Activated T-cell treated with anti-CD3 and anti-CD28 coated beads, Interleukin-2, amount 50 U/mL, for 72 hours (primary cell): ENCODE measurements around the gene SMYD4. TPM values are rescaled to one million over a fixed set of nuclear protein-coding genes. Genes with fewer than 3 reads are reported as not detected.

ENCODE experiments used
- ATAC-seq, 2 donors: fragments of 150-1000 bp; cut with Tn5 transposase; replicated peaks in 1 of 2; 2 replicates each; pipeline ENCODE4 v1.10.0; 2021; ENCODE audit warnings: moderate library complexity in 2 of 2, mild to moderate bottlenecking in 1 of 2
- DNase-seq, 2 donors: peaks; one replicate each; pipeline ENCODE4 v3.0.0; 2021 to 2022; ENCODE audit warnings: mixed read lengths in 1 of 2
- H3K27ac Mint-ChIP-seq: one replicate; pipeline ENCODE4 v1.8.0; 2022; ENCODE audit warnings: mild to moderate bottlenecking, moderate library complexity, mixed read lengths
- H3K27me3 Mint-ChIP-seq: one replicate; pipeline ENCODE4 v1.8.0; 2022; ENCODE audit warnings: low read depth, mixed read lengths
- H3K36me3 Mint-ChIP-seq, 2 donors: one replicate each; pipeline ENCODE4 v1.8.0; 2022; ENCODE audit warnings: mixed read lengths in 2 of 2, mild to moderate bottlenecking in 1 of 2; ENCODE audit not compliant: insufficient read depth in 2 of 2
- H3K4me1 Mint-ChIP-seq: one replicate; pipeline ENCODE4 v1.8.0; 2022; ENCODE audit warnings: low read depth, mixed read lengths
- H3K4me3 Mint-ChIP-seq, 2 donors: one replicate each; pipeline ENCODE4 v1.8.0; 2022; ENCODE audit warnings: mild to moderate bottlenecking in 2 of 2, mixed read lengths in 2 of 2, moderate library complexity in 2 of 2
- H3K9me3 Mint-ChIP-seq, 2 donors: one replicate each; pipeline ENCODE4 v1.8.0; 2022; ENCODE audit warnings: mixed read lengths in 2 of 2
- total RNA-seq, 2 donors: library from RNA; stranded (reverse); gene quantifications; one replicate each; pipeline ENCODE4 v1.2.3, GENCODE V29; 2022

SMYD4 gene
- 10 to 100 TPM; 23.0 to 30.6 TPM for total RNA-seq

DNA sequence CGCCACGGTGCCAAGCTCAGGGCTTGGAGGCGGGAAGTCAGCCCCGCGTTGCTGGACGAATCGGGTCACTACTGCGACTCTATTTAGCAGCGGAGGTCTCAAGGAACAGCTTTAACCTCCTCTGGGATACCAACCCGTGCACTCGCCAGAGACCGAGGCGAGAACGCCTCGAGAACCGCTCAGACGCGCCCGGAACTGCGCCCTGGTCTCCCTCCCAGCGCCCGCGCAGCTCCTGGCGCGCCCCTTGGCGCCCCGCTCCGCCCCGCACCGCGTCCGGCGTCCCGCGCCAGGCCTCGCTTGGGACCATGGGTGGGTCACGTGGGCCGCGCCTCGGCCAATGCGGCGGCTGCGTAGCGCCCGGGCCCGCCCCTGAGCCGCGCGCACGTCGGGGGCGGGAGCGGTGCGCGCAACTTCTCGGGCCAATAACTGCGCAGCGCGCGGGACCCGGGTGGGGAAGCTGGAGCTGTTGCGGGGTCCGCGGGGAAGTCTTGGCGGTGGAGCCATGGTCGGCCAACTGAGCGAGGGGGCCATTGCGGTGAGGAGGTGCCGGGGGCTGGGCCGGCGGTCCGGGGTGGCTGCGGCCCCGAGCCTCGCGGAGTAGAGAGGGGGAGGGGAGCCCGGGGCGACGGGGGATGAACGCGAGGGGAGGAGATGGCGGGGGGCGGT, at the start of gene SMYD4, which contains the start of gene RPA1:
Gene SMYD4, minus strand, starts transcription at position 311 of the 666 bp plus-strand sequence. CDS start 1,908 bp downstream, outside the sequence.
Gene RPA1, plus strand, starts transcription at position 414 of the 666 bp plus-strand sequence. Its CDS starts 89 bp downstream, at position 503.
- no peaks in the 10 kb centered on the region for H3K9me3 Mint-ChIP-seq
- H3K27ac Mint-ChIP-seq, result peak within 1 kb of the TSS; percentile 97
- H3K4me3 Mint-ChIP-seq, result peak within 1 kb of the TSS; percentile 91 to 97
- DNase-seq (peak; percentile 94 to 95), ATAC-seq (peak; percentile 98 to 99)
- peaks cover 80% of the 10 kb centered on the region for H3K4me1 Mint-ChIP-seq
- H3K36me3 Mint-ChIP-seq, result peaks cover 13 to 31% of the 10 kb centered on the region in 2 donors
- H3K27me3 Mint-ChIP-seq, result no peaks in the 10 kb centered on the region

DNA sequence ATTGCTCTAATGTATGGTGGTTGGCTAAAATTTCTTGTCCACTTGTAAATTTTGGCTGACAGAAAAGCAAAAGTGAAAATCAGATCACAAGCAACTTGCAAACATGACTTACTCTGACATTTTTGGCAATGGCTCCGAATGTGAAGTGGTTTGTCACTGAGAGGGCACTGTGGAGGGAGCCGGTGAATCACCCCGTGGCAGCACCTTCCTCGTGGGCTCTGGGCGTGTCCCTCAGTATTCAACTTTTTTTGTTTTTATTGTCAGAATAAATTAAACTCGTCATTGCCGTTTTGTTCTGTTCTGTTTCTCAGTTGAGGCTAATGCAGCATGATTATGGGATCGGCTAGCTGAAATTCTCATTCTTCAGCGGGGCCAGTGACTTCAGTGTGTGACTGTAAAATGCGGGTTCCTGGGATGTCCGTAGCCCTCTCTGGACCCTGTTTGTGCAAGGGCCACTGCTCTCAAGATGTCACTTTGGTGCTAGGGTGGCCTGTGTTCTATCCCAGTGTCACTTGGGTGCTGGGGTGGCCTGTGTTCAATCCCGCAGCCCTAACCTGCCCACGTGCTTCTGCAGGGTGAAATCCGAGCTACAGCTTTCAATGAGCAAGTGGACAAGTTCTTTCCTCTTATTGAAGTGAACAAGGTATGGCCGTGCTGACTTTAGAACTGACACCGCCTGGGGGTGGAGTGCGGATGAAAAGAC, 48.9 kb upstream of the SMYD4 start:
- Mint-ChIP-seq H3K36me3 (peaks cover 14 to 45% of the 10 kb centered on the region in 2 donors), H3K27me3 (no peaks in the 10 kb centered on the region), H3K27ac (no peak overlapping the region), H3K4me1 (peaks cover 9% of the 10 kb centered on the region), H3K9me3 (no peaks in the 10 kb centered on the region), H3K4me3 (no peak overlapping the region)
- ATAC-seq, result no peak
- peak in 1 of 2 donors; percentile 6 for DNase-seq

GRCh38 chr17:1875597-1875996, 45.9 kb upstream of the SMYD4 start:
- Mint-ChIP-seq H3K27ac (peak overlapping the region; percentile 33), H3K4me3 (no peak overlapping the region), H3K27me3 (no peaks in the 10 kb centered on the region), H3K36me3 (peaks cover 22 to 53% of the 10 kb centered on the region in 2 donors), H3K9me3 (no peaks in the 10 kb centered on the region), H3K4me1 (peaks cover 38% of the 10 kb centered on the region)
- no peak for ATAC-seq
- DNase-seq, result no peak

GRCh38 chr17:1873418-1873817, 43.7 kb upstream of the SMYD4 start:
- peaks cover 18 to 43% of the 10 kb centered on the region in 2 donors for H3K36me3 Mint-ChIP-seq
- peaks cover 49% of the 10 kb centered on the region for H3K4me1 Mint-ChIP-seq
- ATAC-seq, result peak; percentile 74
- H3K27ac Mint-ChIP-seq, result peak overlapping the region; percentile 86
- no peaks in the 10 kb centered on the region for H3K27me3 Mint-ChIP-seq
- peak; percentile 6 to 21 for DNase-seq
- H3K9me3 Mint-ChIP-seq, result no peaks in the 10 kb centered on the region
- peak overlapping the region; percentile 74 to 88 for H3K4me3 Mint-ChIP-seq

DNA sequence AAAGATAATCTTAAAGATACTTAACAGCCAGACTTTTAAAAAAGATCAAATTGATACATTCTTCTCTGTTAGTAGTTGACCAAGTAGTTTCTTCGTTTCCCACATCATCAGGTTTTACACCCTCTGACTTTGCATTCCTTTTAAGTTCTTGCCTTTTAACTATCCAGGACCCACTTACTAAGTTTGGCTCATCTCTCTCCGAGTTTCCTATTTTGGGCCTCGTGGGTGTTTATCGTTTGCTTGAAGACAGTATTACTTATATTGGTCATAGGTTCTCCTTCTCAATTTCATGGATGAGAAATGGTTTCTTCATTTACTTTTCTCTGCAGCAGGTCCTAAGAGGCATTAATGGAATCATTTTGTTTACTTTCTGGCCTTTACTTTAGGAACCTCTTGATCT, 43.3 kb upstream of the SMYD4 start:
- Mint-ChIP-seq H3K4me3 (peak overlapping the region; percentile 74 to 88), H3K9me3 (no peaks in the 10 kb centered on the region), H3K36me3 (peaks cover 18 to 41% of the 10 kb centered on the region in 2 donors), H3K27ac (peak overlapping the region; percentile 86), H3K27me3 (no peaks in the 10 kb centered on the region), H3K4me1 (peaks cover 49% of the 10 kb centered on the region)
- DNase-seq (peak; percentile 12 to 22), ATAC-seq (peak; percentile 57 to 65)

- H3K4me3 Mint-ChIP-seq, result peak overlapping the region; percentile 74 to 98
- DNase-seq, result no peak
- H3K4me1 Mint-ChIP-seq, result peaks cover 49% of the 10 kb centered on the region
- H3K36me3 Mint-ChIP-seq, result peaks cover 18 to 40% of the 10 kb centered on the region in 2 donors
- ATAC-seq, result no peak
- H3K27me3 Mint-ChIP-seq, result no peaks in the 10 kb centered on the region
- no peaks in the 10 kb centered on the region for H3K9me3 Mint-ChIP-seq
- peak overlapping the region; percentile 15 for H3K27ac Mint-ChIP-seq
Measured at GRCh38 chr17:1872254-1872653, 42.6 kb upstream of the SMYD4 start.

DNA sequence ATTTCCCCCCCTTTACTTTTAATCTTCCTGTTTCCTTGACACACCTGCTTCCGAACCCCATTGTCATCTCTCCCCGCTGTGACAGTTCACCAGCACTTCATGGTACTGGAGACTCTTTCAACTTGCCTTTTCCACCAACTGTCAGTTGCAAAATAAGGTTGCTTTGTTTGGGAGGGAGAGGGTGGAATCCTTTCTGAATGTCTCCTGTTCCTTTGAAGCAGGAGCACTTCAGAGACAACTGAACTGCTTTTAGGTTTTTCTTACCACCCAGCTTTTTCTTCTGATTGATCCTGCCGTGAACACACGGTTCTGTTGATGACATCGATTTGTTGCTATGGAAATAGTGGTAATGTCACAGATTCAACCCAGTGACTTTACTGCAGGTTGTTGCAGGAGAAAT, 42.1 kb upstream of the SMYD4 start:
- Mint-ChIP-seq H3K4me1 (peaks cover 49% of the 10 kb centered on the region), H3K4me3 (peak overlapping the region; percentile 74 to 98), H3K27ac (no peak overlapping the region), H3K9me3 (no peaks in the 10 kb centered on the region), H3K36me3 (peaks cover 18 to 36% of the 10 kb centered on the region in 2 donors), H3K27me3 (no peaks in the 10 kb centered on the region)
- ATAC-seq (peak; percentile 14 to 29), DNase-seq (peak in 1 of 2 donors; percentile 7)

GRCh38 chr17:1870592-1870991, 40.9 kb upstream of the SMYD4 start:
- Mint-ChIP-seq H3K36me3 (peaks cover 16 to 33% of the 10 kb centered on the region in 2 donors), H3K27me3 (no peaks in the 10 kb centered on the region), H3K27ac (peak overlapping the region; percentile 98), H3K9me3 (no peaks in the 10 kb centered on the region), H3K4me1 (peaks cover 49% of the 10 kb centered on the region), H3K4me3 (peak overlapping the region; percentile 78 to 98)
- ATAC-seq (peak; percentile 76 to 81), DNase-seq (peak in 1 of 2 donors; percentile 15)

DNA sequence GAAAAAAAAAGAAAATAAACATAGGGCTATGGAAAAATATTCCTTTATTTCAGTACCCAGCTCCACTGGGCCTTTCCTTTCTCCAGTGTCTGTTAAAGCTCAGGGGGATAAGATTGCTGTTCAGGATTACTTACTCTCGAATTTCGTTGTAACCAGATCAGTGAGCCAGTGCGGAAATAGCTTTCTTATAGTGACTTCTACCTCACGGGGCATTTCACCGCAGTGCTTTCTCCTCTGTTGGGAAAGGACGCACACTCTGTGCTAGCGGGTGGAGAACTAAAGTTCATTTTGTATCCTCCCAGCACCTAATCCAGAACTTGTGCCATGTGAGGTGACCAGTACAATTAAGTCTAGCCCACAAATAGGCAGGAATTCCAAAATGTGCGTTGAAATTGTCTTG, 38.4 kb upstream of the SMYD4 start:
- no peaks in the 10 kb centered on the region for H3K27me3 Mint-ChIP-seq
- H3K9me3 Mint-ChIP-seq, result no peaks in the 10 kb centered on the region
- peaks cover 12 to 18% of the 10 kb centered on the region in 2 donors for H3K36me3 Mint-ChIP-seq
- no peak for ATAC-seq
- no peak overlapping the region for H3K27ac Mint-ChIP-seq
- DNase-seq, result no peak
- H3K4me1 Mint-ChIP-seq, result peaks cover 36% of the 10 kb centered on the region
- H3K4me3 Mint-ChIP-seq, result no peak overlapping the region

GRCh38 chr17:1867307-1867706, 37.6 kb upstream of the SMYD4 start:
- H3K27ac Mint-ChIP-seq, result peak overlapping the region; percentile 63
- H3K9me3 Mint-ChIP-seq, result no peaks in the 10 kb centered on the region
- no peaks in the 10 kb centered on the region for H3K27me3 Mint-ChIP-seq
- peaks cover 28% of the 10 kb centered on the region for H3K4me1 Mint-ChIP-seq
- ATAC-seq (no peak), DNase-seq (no peak)
- H3K36me3 Mint-ChIP-seq, result peaks cover 8 to 12% of the 10 kb centered on the region in 2 donors
- no peak overlapping the region for H3K4me3 Mint-ChIP-seq

DNA sequence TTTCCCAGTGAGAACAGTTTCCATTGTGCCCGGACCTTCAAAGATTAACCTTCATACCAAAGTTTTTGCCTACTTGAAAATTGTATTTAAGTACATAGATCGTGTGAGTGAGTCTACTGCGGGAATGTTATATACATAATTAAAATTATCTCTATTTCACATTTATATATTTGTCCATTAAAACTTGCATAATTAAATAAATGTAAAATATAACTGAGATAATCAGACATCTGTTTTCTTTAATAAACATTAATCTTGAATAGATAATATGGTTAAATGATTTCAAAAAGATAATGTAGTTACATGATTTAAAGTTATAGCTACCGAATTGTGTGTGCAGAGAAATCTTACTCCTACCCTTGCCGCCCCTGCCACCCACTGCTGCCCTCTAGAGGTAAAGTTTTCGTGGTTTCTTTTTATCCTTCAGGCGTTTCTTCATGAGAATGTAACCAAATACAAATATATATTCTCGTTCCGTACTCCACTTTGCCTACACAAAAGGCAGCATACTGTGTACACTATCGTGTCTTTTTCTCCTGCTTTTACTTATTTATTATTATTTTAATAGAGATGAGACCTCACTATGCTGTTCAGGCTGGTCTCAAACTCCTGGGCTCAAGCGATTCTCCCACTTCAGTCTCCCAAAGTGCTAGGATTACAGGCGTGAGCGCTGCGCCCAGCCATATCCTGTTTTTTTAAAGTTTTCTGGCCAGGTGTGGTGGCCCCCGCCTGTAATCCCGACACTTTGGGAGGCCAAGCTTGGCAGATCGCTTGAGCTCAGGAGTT, 35.7 kb upstream of the SMYD4 start:
- Mint-ChIP-seq H3K36me3 (peaks cover 2 to 6% of the 10 kb centered on the region in 2 donors), H3K4me1 (peaks cover 9% of the 10 kb centered on the region), H3K9me3 (no peaks in the 10 kb centered on the region), H3K4me3 (no peak overlapping the region), H3K27me3 (no peaks in the 10 kb centered on the region), H3K27ac (no peak overlapping the region)
- ATAC-seq (peak; percentile 37 to 45), DNase-seq (peak; percentile 44 to 66)

GRCh38 chr17:1861391-1862010, 31.8 kb upstream of the SMYD4 start:
- Mint-ChIP-seq H3K4me1 (no peaks in the 10 kb centered on the region), H3K27ac (peak overlapping the region; percentile 31), H3K27me3 (no peaks in the 10 kb centered on the region), H3K9me3 (no peaks in the 10 kb centered on the region), H3K4me3 (no peak overlapping the region), H3K36me3 (peaks cover 0 to 8% of the 10 kb centered on the region in 2 donors)
- ATAC-seq (no peak), DNase-seq (no peak)
